Activated CD8-positive, alpha-beta T cell treated with anti-CD3 and anti-CD28 coated beads for 36 hours (primary cell): ENCODE results near the gene DUOXA2. TPM values are rescaled to one million over a fixed set of nuclear protein-coding genes. Genes with fewer than 3 reads are reported as not detected.

Source experiments
- ATAC-seq: fragments of 200-7000 bp; cut with Tn5 transposase; one replicate; pipeline ENCODE4 v1.10.0; 2021; ENCODE audit warnings: mild to moderate bottlenecking, moderate library complexity
- CTCF ChIA-PET: fragments of 350-600 bp; sonication (Branson Sonifier 250); formaldehyde crosslinking; loops from one replicate; lab custom pipeline; 2021; ENCODE audit warnings: antibody characterized with exemption; lab: Charles Lee
- POLR2A ChIA-PET: fragments of 350-600 bp; sonication (Branson Sonifier 250); formaldehyde crosslinking; loops from one replicate; lab custom pipeline; 2021; ENCODE audit warnings: antibody characterized with exemption; lab: Charles Lee
- DNase-seq: peaks from one replicate; pipeline ENCODE4 v3.0.0-alpha.2; 2020
- H3K27ac Mint-ChIP-seq: one replicate; pipeline ENCODE4 v1.8.0; 2021; ENCODE audit warnings: mild to moderate bottlenecking, mixed read lengths
- H3K27me3 Mint-ChIP-seq: one replicate; pipeline ENCODE4 v1.8.0; 2021; ENCODE audit warnings: mixed read lengths
- H3K36me3 Mint-ChIP-seq: one replicate; pipeline ENCODE4 v1.8.0; 2021; ENCODE audit warnings: low read depth, mixed read lengths
- H3K4me1 Mint-ChIP-seq: one replicate; pipeline ENCODE4 v1.8.0; 2021; ENCODE audit warnings: low read depth, mixed read lengths
- H3K4me3 Mint-ChIP-seq: one replicate; pipeline ENCODE4 v1.8.0; 2021; ENCODE audit warnings: mild to moderate bottlenecking, moderate library complexity, mixed read lengths
- H3K9me3 Mint-ChIP-seq: one replicate; pipeline ENCODE4 v1.8.0; 2021; ENCODE audit warnings: mixed read lengths
- CTCF ChIP-seq: fragments of 200-600 bp; IDR thresholded peaks from one replicate; pipeline ENCODE4 v1.8.0; 2022; ENCODE audit warnings: antibody characterized with exemption, mild to moderate bottlenecking
- intact Hi-C: fragments of 100-400 bp; cut with micrococcal nuclease; formaldehyde crosslinking; loops from one replicate; pipeline ENCODE4 v1.10.0; 2022
- total RNA-seq, 2 experiments: library from RNA; stranded (reverse); gene quantifications; one replicate each; pipeline ENCODE4 v1.2.3, GENCODE V29; 2021

The DUOXA2 gene
- total RNA-seq, 2 experiments from 2014 or later, result not detected

- H3K9me3 Mint-ChIP-seq, result no peaks in the 10 kb centered on the region
- ATAC-seq (no peak), DNase-seq (no peak)
- H3K27me3 Mint-ChIP-seq, result peaks cover 69% of the 10 kb centered on the region
- H3K36me3 Mint-ChIP-seq, result no peaks in the 10 kb centered on the region
- POLR2A ChIA-PET, result no interaction called here
- H3K27ac Mint-ChIP-seq, result no peak overlapping the region
- H3K4me3 Mint-ChIP-seq, result peak overlapping the region; percentile 17
- peaks cover 44% of the 10 kb centered on the region for H3K4me1 Mint-ChIP-seq
- no peak for TF ChIP-seq CTCF
- CTCF ChIA-PET, result interaction anchor here (0.6 to 3.9 kb wide), 6 partner anchors 9 to 521 kb away, joined by 3 to 48 read pairs (median 3); partner anchors contain the start of genes DUOX1 and DUOXA1
- intact Hi-C loops, result no loop called here
Measured at GRCh38 chr15:45116006-45116481, 1.9 kb downstream of the DUOXA2 start.

- POLR2A ChIA-PET, result interaction anchor here (0.6 kb wide), 1 partner anchor 36 kb away, joined by 3 read pairs; no protein-coding TSS in a partner anchor
- no peak for DNase-seq
- no peak for TF ChIP-seq CTCF
- Mint-ChIP-seq H3K27me3 (peaks cover 69% of the 10 kb centered on the region), H3K4me1 (peaks cover 44% of the 10 kb centered on the region), H3K36me3 (no peaks in the 10 kb centered on the region), H3K9me3 (no peaks in the 10 kb centered on the region), H3K27ac (no peak overlapping the region), H3K4me3 (peak overlapping the region; percentile 17)
- intact Hi-C loops, result no loop called here
- CTCF ChIA-PET, result interaction anchor here (1.0 to 3.9 kb wide), 5 partner anchors 9 to 23 kb away, joined by 3 to 48 read pairs (median 3); partner anchors contain the start of genes DUOX1 and DUOXA1
- no peak for ATAC-seq
Measured at GRCh38 chr15:45116482-45117307, 2.6 kb downstream of the DUOXA2 start.

GRCh38 chr15:45117308-45118130 lies 3.4 kb downstream of the DUOXA2 start:
- Mint-ChIP-seq H3K36me3 (no peaks in the 10 kb centered on the region), H3K9me3 (no peaks in the 10 kb centered on the region), H3K4me3 (peak overlapping the region; percentile 36), H3K4me1 (peaks cover 36% of the 10 kb centered on the region), H3K27ac (no peak overlapping the region), H3K27me3 (peaks cover 63% of the 10 kb centered on the region)
- intact Hi-C loops, result no loop called here
- ChIA-PET POLR2A (no interaction called here), CTCF (interaction anchor here (0.5 to 3.9 kb wide), 55 partner anchors 8 to 589 kb away, joined by 3 to 48 read pairs (median 5); partner anchors contain the start of genes DUOX1, DUOXA1 and SHF)
- ATAC-seq, result peak; percentile 6
- no peak for TF ChIP-seq CTCF
- no peak for DNase-seq

- intact Hi-C loops, result no loop called here
- peaks cover 33% of the 10 kb centered on the region for H3K4me1 Mint-ChIP-seq
- peak; percentile 100 for TF ChIP-seq CTCF
- CTCF ChIA-PET, result interaction anchor here (0.5 to 3.9 kb wide), 61 partner anchors 9 to 590 kb away, joined by 3 to 48 read pairs (median 5); partner anchors contain the start of genes DUOX1, DUOXA1 and SHF
- DNase-seq (peak; percentile 93), ATAC-seq (peak; percentile 99)
- H3K4me3 Mint-ChIP-seq, result peak overlapping the region; percentile 36
- no peaks in the 10 kb centered on the region for H3K9me3 Mint-ChIP-seq
- no peaks in the 10 kb centered on the region for H3K36me3 Mint-ChIP-seq
- H3K27me3 Mint-ChIP-seq, result peaks cover 58% of the 10 kb centered on the region
- POLR2A ChIA-PET, result no interaction called here
- H3K27ac Mint-ChIP-seq, result no peak overlapping the region
Measured at GRCh38 chr15:45118131-45118588, 4.0 kb downstream of the DUOXA2 start.
